Activated CD4-positive, alpha-beta T cell treated with anti-CD3 and anti-CD28 coated beads, Interleukin-2, amount 10 ng/mL, durations not matched to agents 24 days and 14 days (primary cell): ENCODE measurements around the gene F2RL2. TPM values are rescaled to one million over a fixed set of nuclear protein-coding genes. Genes with fewer than 3 reads are reported as not detected.

Source experiments
- DNase-seq: peaks from one replicate; pipeline ENCODE4 v3.0.0; 2022
- H3K27ac Mint-ChIP-seq: one replicate; pipeline ENCODE4 v1.8.0; 2022; ENCODE audit warnings: mild to moderate bottlenecking, mixed read lengths
- H3K27me3 Mint-ChIP-seq: one replicate; pipeline ENCODE4 v1.8.0; 2022; ENCODE audit warnings: mixed read lengths
- H3K36me3 Mint-ChIP-seq: one replicate; pipeline ENCODE4 v1.8.0; 2022; ENCODE audit warnings: low read depth, mild to moderate bottlenecking, mixed read lengths
- H3K4me1 Mint-ChIP-seq: one replicate; pipeline ENCODE4 v1.8.0; 2021; ENCODE audit warnings: mixed read lengths
- H3K4me3 Mint-ChIP-seq: one replicate; pipeline ENCODE4 v1.8.0; 2022; ENCODE audit warnings: mild to moderate bottlenecking, moderate library complexity, mixed read lengths
- H3K9me3 Mint-ChIP-seq: one replicate; pipeline ENCODE4 v1.8.0; 2021; ENCODE audit warnings: mixed read lengths
- intact Hi-C: fragments of 100-400 bp; cut with micrococcal nuclease; formaldehyde crosslinking; loops from one replicate; pipeline ENCODE4 v1.15.1; 2023
- total RNA-seq: library from RNA; stranded (reverse); gene quantifications from 2 replicates; pipeline ENCODE4 v1.2.3, GENCODE V29; 2022

The F2RL2 gene
- total RNA-seq, 1 donor from 2014 or later, result not detected

- intact Hi-C loops, result no loop called here
- no peak overlapping the region for H3K4me3 Mint-ChIP-seq
- H3K27me3 Mint-ChIP-seq, result no peaks in the 10 kb centered on the region
- H3K36me3 Mint-ChIP-seq, result peaks cover 48% of the 10 kb centered on the region
- H3K27ac Mint-ChIP-seq, result no peak overlapping the region
- no peak for DNase-seq
- peaks cover 5% of the 10 kb centered on the region for H3K4me1 Mint-ChIP-seq
- no peaks in the 10 kb centered on the region for H3K9me3 Mint-ChIP-seq
Measured at GRCh38 chr5:76590027-76590426, 33.2 kb downstream of the F2RL2 start.

- intact Hi-C loops, result no loop called here
- no peaks in the 10 kb centered on the region for H3K27me3 Mint-ChIP-seq
- peaks cover 21% of the 10 kb centered on the region for H3K36me3 Mint-ChIP-seq
- DNase-seq, result no peak
- peaks cover 17% of the 10 kb centered on the region for H3K4me1 Mint-ChIP-seq
- no peak overlapping the region for H3K27ac Mint-ChIP-seq
- no peaks in the 10 kb centered on the region for H3K9me3 Mint-ChIP-seq
- H3K4me3 Mint-ChIP-seq, result no peak overlapping the region
Measured at GRCh38 chr5:76586531-76586930, 36.7 kb downstream of the F2RL2 start.

GRCh38 chr5:76585783-76586217 lies 37.4 kb downstream of the F2RL2 start:
- no peaks in the 10 kb centered on the region for H3K27me3 Mint-ChIP-seq
- H3K4me1 Mint-ChIP-seq, result peaks cover 21% of the 10 kb centered on the region
- no peaks in the 10 kb centered on the region for H3K9me3 Mint-ChIP-seq
- intact Hi-C loops, result no loop called here
- H3K4me3 Mint-ChIP-seq, result no peak overlapping the region
- H3K27ac Mint-ChIP-seq, result no peak overlapping the region
- H3K36me3 Mint-ChIP-seq, result peaks cover 15% of the 10 kb centered on the region
- no peak for DNase-seq

GRCh38 chr5:76583163-76584047 lies 39.8 kb downstream of the F2RL2 start:
- peak overlapping the region; percentile 58 for H3K27ac Mint-ChIP-seq
- H3K9me3 Mint-ChIP-seq, result no peaks in the 10 kb centered on the region
- H3K4me3 Mint-ChIP-seq, result no peak overlapping the region
- H3K36me3 Mint-ChIP-seq, result peaks cover 2% of the 10 kb centered on the region
- intact Hi-C loops, result loop anchor here (1.0 to 5.0 kb wide), 2 partner anchors 180 to 246 kb away; partner anchors contain the start of gene IQGAP2
- H3K27me3 Mint-ChIP-seq, result no peaks in the 10 kb centered on the region
- DNase-seq, result no peak
- peaks cover 23% of the 10 kb centered on the region for H3K4me1 Mint-ChIP-seq

GRCh38 chr5:76582230-76583162 lies 40.7 kb downstream of the F2RL2 start:
- intact Hi-C loops, result loop anchor here (1.0 to 5.0 kb wide), 3 partner anchors 35 to 245 kb away; partner anchors contain the start of gene IQGAP2
- Mint-ChIP-seq H3K9me3 (no peaks in the 10 kb centered on the region), H3K27me3 (no peaks in the 10 kb centered on the region), H3K27ac (peak overlapping the region; percentile 62), H3K36me3 (peaks cover 5% of the 10 kb centered on the region), H3K4me1 (peaks cover 25% of the 10 kb centered on the region), H3K4me3 (no peak overlapping the region)
- no peak for DNase-seq

- Mint-ChIP-seq H3K36me3 (peaks cover 10% of the 10 kb centered on the region), H3K27ac (no peak overlapping the region), H3K27me3 (no peaks in the 10 kb centered on the region), H3K9me3 (no peaks in the 10 kb centered on the region), H3K4me1 (peaks cover 25% of the 10 kb centered on the region), H3K4me3 (no peak overlapping the region)
- intact Hi-C loops, result loop anchor here (5.0 kb wide), 1 partner anchor 244 kb away; no protein-coding TSS in a partner anchor
- no peak for DNase-seq
Measured at GRCh38 chr5:76580981-76581380, 42.2 kb downstream of the F2RL2 start.

- peaks cover 10% of the 10 kb centered on the region for H3K36me3 Mint-ChIP-seq
- no peak for DNase-seq
- no peak overlapping the region for H3K27ac Mint-ChIP-seq
- intact Hi-C loops, result no loop called here
- no peak overlapping the region for H3K4me3 Mint-ChIP-seq
- H3K9me3 Mint-ChIP-seq, result no peaks in the 10 kb centered on the region
- no peaks in the 10 kb centered on the region for H3K27me3 Mint-ChIP-seq
- H3K4me1 Mint-ChIP-seq, result peaks cover 25% of the 10 kb centered on the region
Measured at GRCh38 chr5:76579166-76579937, 43.9 kb downstream of the F2RL2 start.

GRCh38 chr5:76576996-76577395 lies 46.2 kb downstream of the F2RL2 start:
- intact Hi-C loops, result no loop called here
- Mint-ChIP-seq H3K36me3 (peaks cover 10% of the 10 kb centered on the region), H3K27me3 (no peaks in the 10 kb centered on the region), H3K27ac (no peak overlapping the region), H3K9me3 (no peaks in the 10 kb centered on the region), H3K4me1 (peaks cover 16% of the 10 kb centered on the region), H3K4me3 (no peak overlapping the region)
- DNase-seq, result no peak

- no peak overlapping the region for H3K4me3 Mint-ChIP-seq
- peaks cover 14% of the 10 kb centered on the region for H3K36me3 Mint-ChIP-seq
- no peak overlapping the region for H3K27ac Mint-ChIP-seq
- no peak for DNase-seq
- H3K27me3 Mint-ChIP-seq, result no peaks in the 10 kb centered on the region
- intact Hi-C loops, result no loop called here
- peaks cover 10% of the 10 kb centered on the region for H3K4me1 Mint-ChIP-seq
- H3K9me3 Mint-ChIP-seq, result no peaks in the 10 kb centered on the region
Measured at GRCh38 chr5:76576450-76576849, 46.8 kb downstream of the F2RL2 start.

- intact Hi-C loops, result no loop called here
- Mint-ChIP-seq H3K27ac (no peak overlapping the region), H3K36me3 (peaks cover 18% of the 10 kb centered on the region), H3K9me3 (no peaks in the 10 kb centered on the region), H3K27me3 (no peaks in the 10 kb centered on the region), H3K4me3 (no peak overlapping the region), H3K4me1 (no peaks in the 10 kb centered on the region)
- DNase-seq, result no peak
Measured at GRCh38 chr5:76571559-76571958, 51.6 kb downstream of the F2RL2 start.

- DNase-seq, result no peak
- H3K36me3 Mint-ChIP-seq, result peaks cover 20% of the 10 kb centered on the region
Measured at GRCh38 chr5:76570153-76570552, 53.0 kb downstream of the F2RL2 start.

More at GRCh38 chr5:76570153-76570552, 53.0 kb downstream of the F2RL2 start:
- Mint-ChIP-seq H3K27ac (no peak overlapping the region), H3K27me3 (no peaks in the 10 kb centered on the region), H3K9me3 (no peaks in the 10 kb centered on the region), H3K4me3 (no peak overlapping the region), H3K4me1 (no peaks in the 10 kb centered on the region)
- intact Hi-C loops, result no loop called here
